WTC11 (cell line): Measurements from ENCODE around the gene COL20A1. TPM values are rescaled to one million over a fixed set of nuclear protein-coding genes. Genes with fewer than 3 reads are reported as not detected.

Experiments used
- ATAC-seq: fragments of 200-7000 bp; cut with Tn5 transposase; 2 replicates; pipeline ENCODE4 v1.10.0; 2021; ENCODE audit warnings: mild to moderate bottlenecking, moderate library complexity
- CTCF ChIA-PET: fragments of 300-600 bp; sonication (Branson Sonifier 250); formaldehyde crosslinking; loops from one replicate; lab custom pipeline; 2021; ENCODE audit warnings: antibody characterized with exemption; lab: Charles Lee
- POLR2A ChIA-PET: fragments of 350-600 bp; sonication (Branson Sonifier 250); formaldehyde crosslinking; loops from one replicate; lab custom pipeline; 2021; ENCODE audit warnings: antibody characterized with exemption; lab: Charles Lee
- DNase-seq: peaks from one replicate; pipeline ENCODE4 v3.0.0; 2021; ENCODE audit warnings: low spot score
- H3K27ac Mint-ChIP-seq: 2 replicates; pipeline ENCODE4 v1.8.0; 2021; ENCODE audit warnings: mixed read lengths
- H3K27me3 Mint-ChIP-seq: 2 replicates; pipeline ENCODE4 v1.8.0; 2021; ENCODE audit warnings: low read depth, mild to moderate bottlenecking, moderate library complexity, mixed read lengths
- H3K36me3 Mint-ChIP-seq: 2 replicates; pipeline ENCODE4 v1.8.0; 2021; ENCODE audit warnings: mixed read lengths
- H3K4me1 Mint-ChIP-seq: 2 replicates; pipeline ENCODE4 v1.8.0; 2022; ENCODE audit warnings: mixed read lengths
- H3K4me3 Mint-ChIP-seq: 2 replicates; pipeline ENCODE4 v1.8.0; 2021; ENCODE audit warnings: mild to moderate bottlenecking, moderate library complexity, mixed read lengths
- H3K9me3 Mint-ChIP-seq: 2 replicates; pipeline ENCODE4 v1.8.0; 2021; ENCODE audit warnings: mixed read lengths
- CDX4 ChIP-seq: fragments of 250-450 bp; sonication (Bioruptor Pico); IDR thresholded peaks from 2 replicates; pipeline ENCODE4 v1.9.0; 2021; ENCODE audit warnings: moderate library complexity, mild to moderate bottlenecking, inconsistent platforms, borderline replicate concordance
- CREM ChIP-seq: sonication (generic); formaldehyde crosslinking; IDR thresholded peaks from 2 replicates; pipeline ENCODE4 v1.8.1; 2022; ENCODE audit warnings: mild to moderate bottlenecking, missing genetic modification reagents, moderate library complexity
- ETV6 ChIP-seq: sonication (generic); formaldehyde crosslinking; IDR thresholded peaks from 2 replicates; pipeline ENCODE4 v1.8.1; 2022; ENCODE audit warnings: mild to moderate bottlenecking, missing genetic modification reagents
- FOXJ3 ChIP-seq: sonication (generic); formaldehyde crosslinking; IDR thresholded peaks from 2 replicates; pipeline ENCODE4 v1.9.0; 2021; ENCODE audit warnings: missing genetic modification reagents, mild to moderate bottlenecking, borderline replicate concordance
- FOXK1 ChIP-seq: sonication (generic); formaldehyde crosslinking; IDR thresholded peaks from 2 replicates; pipeline ENCODE4 v1.8.0; 2022; ENCODE audit warnings: mild to moderate bottlenecking, moderate library complexity, missing genetic modification reagents
- HMGA2 ChIP-seq: fragments of 250-450 bp; sonication (Bioruptor Pico); IDR thresholded peaks from 2 replicates; pipeline ENCODE4 v1.4.0; 2021; ENCODE audit warnings: mild to moderate bottlenecking, moderate library complexity
- IRF1 ChIP-seq: sonication (generic); formaldehyde crosslinking; IDR thresholded peaks from 2 replicates; pipeline ENCODE4 v1.8.0; 2023; ENCODE audit warnings: missing genetic modification reagents
- JUN ChIP-seq: sonication (generic); formaldehyde crosslinking; IDR thresholded peaks from 2 replicates; pipeline ENCODE4 v1.8.0; 2023; ENCODE audit warnings: mild to moderate bottlenecking, missing genetic modification reagents
- MAX ChIP-seq: sonication (generic); formaldehyde crosslinking; IDR thresholded peaks from 2 replicates; pipeline ENCODE4 v1.8.0; 2022; ENCODE audit warnings: mild to moderate bottlenecking, missing genetic modification reagents
- SOX15 ChIP-seq: fragments of 250-450 bp; sonication (Bioruptor Pico); IDR thresholded peaks from 2 replicates; pipeline ENCODE4 v1.9.0; 2021; ENCODE audit warnings: mild to moderate bottlenecking
- STAT6 ChIP-seq: sonication (generic); formaldehyde crosslinking; conservative IDR thresholded peaks from 2 replicates; pipeline ENCODE4 v1.8.1; 2023; ENCODE audit warnings: mild to moderate bottlenecking, low read depth, missing genetic modification reagents, moderate library complexity
- TCF7 ChIP-seq: sonication (generic); formaldehyde crosslinking; IDR thresholded peaks from 2 replicates; pipeline ENCODE4 v1.8.0; 2022; ENCODE audit warnings: mild to moderate bottlenecking, low read depth, missing genetic modification reagents, moderate library complexity
- TEAD1 ChIP-seq: sonication (generic); formaldehyde crosslinking; IDR thresholded peaks from 2 replicates; pipeline ENCODE4 v1.8.0; 2022; ENCODE audit warnings: mild to moderate bottlenecking, missing genetic modification reagents
- ZBTB21 ChIP-seq: sonication (generic); formaldehyde crosslinking; IDR thresholded peaks from 2 replicates; pipeline ENCODE4 v1.8.1; 2023; ENCODE audit warnings: mild to moderate bottlenecking, missing genetic modification reagents, borderline replicate concordance
- ZNF219 ChIP-seq: sonication (generic); formaldehyde crosslinking; IDR thresholded peaks from 2 replicates; pipeline ENCODE4 v1.8.0; 2023; ENCODE audit warnings: missing genetic modification reagents, mild to moderate bottlenecking, borderline replicate concordance
- ZNF281 ChIP-seq: sonication (generic); formaldehyde crosslinking; IDR thresholded peaks from 2 replicates; pipeline ENCODE4 v1.8.0; 2023; ENCODE audit warnings: mild to moderate bottlenecking, missing genetic modification reagents
- ZNF396 ChIP-seq: fragments of 250-450 bp; sonication (Bioruptor Pico); IDR thresholded peaks from 2 replicates; pipeline ENCODE4 v1.8.0; 2021; ENCODE audit warnings: mild to moderate bottlenecking, moderate library complexity, borderline replicate concordance
- ZNF423 ChIP-seq: fragments of 250-450 bp; sonication (Bioruptor Pico); IDR thresholded peaks from 2 replicates; pipeline ENCODE4 v2.1.2; 2022; ENCODE audit warnings: mild to moderate bottlenecking, moderate library complexity
- ZNF512 ChIP-seq: sonication (generic); formaldehyde crosslinking; IDR thresholded peaks from 2 replicates; pipeline ENCODE4 v1.8.1; 2022; ENCODE audit warnings: missing genetic modification reagents, borderline replicate concordance
- ZNF532 ChIP-seq: fragments of 250-450 bp; sonication (Bioruptor Pico); IDR thresholded peaks from 2 replicates; pipeline ENCODE4 v1.9.0; 2021; ENCODE audit warnings: mild to moderate bottlenecking, borderline replicate concordance
- ZSCAN18 ChIP-seq: fragments of 250-450 bp; sonication (Bioruptor Pico); IDR thresholded peaks from 2 replicates; pipeline ENCODE4 v2.1.2; 2022; ENCODE audit warnings: mild to moderate bottlenecking, moderate library complexity
- total RNA-seq: library from RNA; stranded (reverse); gene quantifications from 3 replicates; pipeline ENCODE4 v1.2.3, GENCODE V29; 2021

Gene COL20A1
- total RNA-seq, 1 experiment from 2014 or later, result 1.3 TPM

GRCh38 chr20:63274381-63275228, 18.4 kb upstream of the COL20A1 start (continued):
- no peak for TF ChIP-seq ZNF396 (CRISPR knock-in tag)
- TF ChIP-seq TEAD1 (CRISPR knock-in tag), result no peak
- no peak for TF ChIP-seq FOXJ3 (CRISPR knock-in tag)
- no peak for TF ChIP-seq ETV6 (CRISPR knock-in tag)
- no peak for TF ChIP-seq ZNF532
- no peak for TF ChIP-seq TCF7 (CRISPR knock-in tag)
- no peak for TF ChIP-seq CDX4
- TF ChIP-seq ZNF219 (CRISPR knock-in tag), result no peak
- TF ChIP-seq JUN (CRISPR knock-in tag), result no peak
- TF ChIP-seq SOX15 (CRISPR knock-in tag), result no peak
- TF ChIP-seq ZNF512 (CRISPR knock-in tag), result no peak
- TF ChIP-seq ZNF281 (CRISPR knock-in tag), result no peak

- ATAC-seq (no peak), DNase-seq (no peak)
- peaks cover 14% of the 10 kb centered on the region for H3K4me1 Mint-ChIP-seq
- H3K27ac Mint-ChIP-seq, result no peak overlapping the region
- H3K27me3 Mint-ChIP-seq, result no peaks in the 10 kb centered on the region
- CTCF ChIA-PET, result interaction anchor here (1.2 kb wide), 1 partner anchor 53 kb away, joined by 4 read pairs; no protein-coding TSS in a partner anchor
- TF ChIP-seq ZNF423 (CRISPR knock-in tag) (no peak), HMGA2 (CRISPR knock-in tag) (no peak), ZSCAN18 (CRISPR knock-in tag) (no peak), CREM (no peak), IRF1 (CRISPR knock-in tag) (no peak), ZBTB21 (no peak), STAT6 (CRISPR knock-in tag) (no peak), FOXK1 (CRISPR knock-in tag) (no peak), MAX (no peak)
- H3K4me3 Mint-ChIP-seq, result no peak overlapping the region
- H3K9me3 Mint-ChIP-seq, result no peaks in the 10 kb centered on the region
- POLR2A ChIA-PET, result no interaction called here
- H3K36me3 Mint-ChIP-seq, result peaks cover 27% of the 10 kb centered on the region
Measured at GRCh38 chr20:63275825-63276224, 17.2 kb upstream of the COL20A1 start.
